Activated CD4-positive, alpha-beta T cell treated with anti-CD3 and anti-CD28 coated beads for 48 hours (primary cell): ENCODE measurements around the gene ARHGAP42.
"Not testable (repeated sequence)": the region's sequence is repeated elsewhere in the genome, so short reads cannot be mapped to it uniquely, and the experiment has no call there.

Experiments
- DNase-seq: peaks from one replicate; pipeline ENCODE4 v3.0.0-alpha.2; 2020

The ARHGAP42 gene

GRCh38 chr11:100687054-100687629, at the start of gene ARHGAP42:
Gene ARHGAP42 (plus strand): TSS chr11:100687288. CDS start chr11:100687679, 391 bp downstream.
- peak; percentile 47 for DNase-seq

DNA sequence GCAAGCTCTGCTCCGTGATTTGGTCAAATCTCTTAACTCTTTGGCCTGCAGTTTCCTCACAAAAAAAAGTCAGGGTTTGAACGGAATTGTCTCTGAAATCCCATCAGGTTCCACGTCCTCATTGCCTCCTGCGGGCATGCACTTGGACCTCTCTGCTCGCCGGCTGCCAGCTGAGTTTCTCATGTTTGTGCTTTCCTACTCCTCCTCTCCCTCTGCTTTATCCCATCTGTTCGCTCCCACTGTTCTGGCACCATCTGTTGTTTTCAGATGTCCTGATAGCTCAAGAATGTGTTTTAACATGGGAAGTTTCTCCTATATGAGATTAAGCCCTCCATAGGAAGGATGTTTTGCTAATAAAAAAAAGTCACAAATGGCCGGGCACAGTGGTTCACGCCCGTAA, 49.4 kb upstream of the ARHGAP42 start:
- DNase-seq: no peak

DNA sequence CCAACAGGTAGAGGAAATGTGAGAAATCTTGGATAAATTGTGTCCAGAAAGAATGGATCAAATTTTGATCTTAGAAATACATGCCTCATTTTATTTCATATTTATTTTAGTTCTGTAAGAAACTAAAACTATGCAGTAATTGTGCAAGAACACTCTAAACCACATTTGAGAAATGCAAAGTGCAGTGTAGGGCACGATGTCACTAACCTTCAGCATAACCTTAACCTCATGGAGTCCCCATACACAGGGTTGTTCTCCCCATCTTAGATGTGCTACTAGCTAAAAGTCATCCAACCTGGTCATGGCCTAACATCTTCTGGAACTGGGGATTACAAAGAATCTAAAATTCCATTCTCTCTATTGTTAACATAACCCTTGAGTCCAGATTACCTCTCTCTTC, 48.4 kb upstream of the ARHGAP42 start:
- DNase-seq: no peak

- DNase-seq: no peak
Observed at GRCh38 chr11:100639140-100639539, 47.9 kb upstream of the ARHGAP42 start.

DNA sequence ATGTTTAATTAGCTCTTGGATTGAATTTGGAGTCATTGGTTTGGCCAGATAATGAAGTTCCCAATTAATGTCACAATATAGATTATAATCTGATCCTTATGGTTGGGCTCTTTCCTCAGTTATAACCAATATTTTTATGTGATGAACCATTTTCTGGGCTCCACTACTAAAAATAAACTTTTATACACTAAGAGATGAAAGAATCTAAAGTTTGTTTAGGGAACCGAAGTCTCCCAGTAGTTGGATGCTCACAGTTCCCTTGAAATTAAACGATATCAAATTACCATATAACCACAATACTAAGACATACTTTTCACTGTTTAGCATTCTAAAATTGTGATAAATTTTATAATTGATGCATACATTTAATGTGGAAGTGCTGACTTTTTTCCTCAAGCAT, 47.0 kb upstream of the ARHGAP42 start:
- no peak for DNase-seq

DNA sequence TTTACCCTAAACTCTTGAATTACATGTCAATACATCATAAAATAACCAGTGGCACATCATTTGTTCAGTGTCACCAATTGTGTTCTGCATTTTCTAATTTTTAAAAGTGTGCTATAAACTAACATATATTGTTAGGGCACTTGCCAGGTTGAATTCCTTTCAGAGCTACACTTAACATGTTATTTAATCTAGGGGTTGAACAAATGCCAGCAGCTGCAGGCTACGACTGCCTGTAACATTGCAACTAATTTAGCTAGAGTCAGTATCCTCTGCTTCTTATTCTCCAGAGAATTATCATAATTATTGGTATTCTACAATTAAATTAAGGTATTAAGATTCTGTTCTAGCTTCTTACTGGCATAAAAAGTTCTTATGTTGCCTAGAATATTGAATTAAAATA, 46.4 kb upstream of the ARHGAP42 start:
- no peak for DNase-seq

- DNase-seq: no peak
Observed at GRCh38 chr11:100641456-100641855, 45.6 kb upstream of the ARHGAP42 start.

- no peak for DNase-seq
Observed at GRCh38 chr11:100646545-100646944, 40.5 kb upstream of the ARHGAP42 start.

- DNase-seq: no peak
Observed at GRCh38 chr11:100647861-100648260, 39.2 kb upstream of the ARHGAP42 start.

DNA sequence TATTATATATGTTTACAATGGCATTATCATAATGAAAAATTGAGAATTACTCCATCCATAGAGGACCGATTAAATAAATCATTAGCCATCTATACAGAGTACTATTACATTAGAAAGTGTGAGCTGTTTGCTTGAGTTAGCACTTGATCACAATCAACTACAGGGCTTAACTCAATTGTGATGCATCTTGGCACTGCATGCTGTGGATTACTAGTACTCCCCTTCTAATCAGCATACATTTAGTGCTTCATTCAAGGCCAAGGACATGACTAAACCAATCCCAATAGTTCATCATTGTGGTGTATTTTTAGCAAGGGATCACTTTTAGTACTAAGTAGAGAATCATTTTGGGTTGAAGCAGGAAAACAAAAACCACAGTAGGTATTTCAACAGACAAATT, 23.5 kb upstream of the ARHGAP42 start:
- no peak for DNase-seq

GRCh38 chr11:100663996-100664395, 23.1 kb upstream of the ARHGAP42 start:
- DNase-seq: no peak

DNA sequence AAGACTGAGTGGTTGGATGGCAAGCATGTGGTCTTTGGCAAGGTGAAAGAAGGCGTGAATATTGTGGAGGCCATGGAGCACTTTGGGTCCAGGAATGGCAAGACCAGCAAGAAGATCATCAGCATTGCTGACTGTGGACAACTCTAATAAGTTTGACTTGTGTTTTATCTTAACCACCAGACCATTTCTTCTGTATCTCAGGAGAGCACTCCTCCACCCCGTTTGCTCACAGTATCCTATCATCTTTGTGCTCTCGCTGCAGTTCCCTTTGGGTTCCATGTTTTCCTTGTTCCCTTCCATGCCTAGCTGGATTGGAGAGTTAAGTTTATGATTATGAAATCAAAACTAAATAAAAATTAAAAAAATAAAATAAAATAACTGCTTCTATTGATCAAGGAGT, 20.3 kb upstream of the ARHGAP42 start:
- not testable (repeated sequence) for DNase-seq

GRCh38 chr11:100667449-100667848, 19.6 kb upstream of the ARHGAP42 start:
- DNase-seq: no peak

GRCh38 chr11:100670140-100670539, 16.9 kb upstream of the ARHGAP42 start:
- no peak for DNase-seq

- DNase-seq: no peak
Observed at GRCh38 chr11:100671471-100671870, 15.6 kb upstream of the ARHGAP42 start.

DNA sequence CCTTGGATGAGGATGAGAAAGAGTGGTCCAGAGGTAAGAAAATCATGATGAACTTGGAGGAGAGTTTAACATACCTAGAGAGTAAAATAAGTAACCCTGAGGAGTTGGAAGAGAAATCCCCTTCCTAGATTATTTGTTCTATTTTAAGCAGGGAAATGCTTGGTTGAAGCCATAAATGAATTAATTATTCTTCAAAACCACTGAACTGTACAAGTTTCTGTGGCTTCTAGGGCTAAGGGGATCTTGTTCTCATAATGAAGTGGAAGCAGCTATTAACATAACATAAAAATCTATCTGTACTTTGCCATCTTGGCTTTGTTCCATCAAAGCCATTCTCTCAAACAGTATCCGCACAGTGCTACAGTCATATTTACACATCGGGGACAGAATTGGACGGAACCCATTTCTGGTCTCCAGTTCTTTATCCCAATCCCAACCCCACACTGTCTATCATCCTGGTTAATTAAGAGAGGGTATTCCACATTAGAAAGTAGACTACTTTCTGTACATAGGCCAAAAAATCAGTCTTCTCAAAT, 14.5 kb upstream of the ARHGAP42 start:
- DNase-seq: no peak

DNA sequence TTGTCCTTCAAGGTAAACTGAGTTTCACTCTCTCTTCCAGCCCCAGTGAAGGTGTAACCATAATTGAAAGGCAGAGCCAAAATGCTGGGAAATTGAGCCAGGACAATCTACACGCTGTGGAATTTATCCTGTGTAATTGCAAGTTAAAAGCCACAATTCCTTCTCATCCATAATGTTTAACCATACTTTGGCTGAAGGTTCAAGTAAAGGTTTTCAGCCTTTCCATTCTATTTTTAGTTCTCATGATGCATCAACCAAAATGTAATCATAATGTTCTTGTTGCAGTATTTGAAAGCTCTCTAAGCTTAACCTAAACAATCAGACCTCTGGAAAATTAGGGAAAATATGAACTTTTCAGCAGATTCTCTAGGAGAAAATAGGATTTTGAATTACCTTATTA, 14.0 kb upstream of the ARHGAP42 start:
- DNase-seq: no peak

- no peak for DNase-seq
Observed at GRCh38 chr11:100674212-100674611, 12.9 kb upstream of the ARHGAP42 start.

- no peak for DNase-seq
Observed at GRCh38 chr11:100675115-100675650, 11.9 kb upstream of the ARHGAP42 start.

DNA sequence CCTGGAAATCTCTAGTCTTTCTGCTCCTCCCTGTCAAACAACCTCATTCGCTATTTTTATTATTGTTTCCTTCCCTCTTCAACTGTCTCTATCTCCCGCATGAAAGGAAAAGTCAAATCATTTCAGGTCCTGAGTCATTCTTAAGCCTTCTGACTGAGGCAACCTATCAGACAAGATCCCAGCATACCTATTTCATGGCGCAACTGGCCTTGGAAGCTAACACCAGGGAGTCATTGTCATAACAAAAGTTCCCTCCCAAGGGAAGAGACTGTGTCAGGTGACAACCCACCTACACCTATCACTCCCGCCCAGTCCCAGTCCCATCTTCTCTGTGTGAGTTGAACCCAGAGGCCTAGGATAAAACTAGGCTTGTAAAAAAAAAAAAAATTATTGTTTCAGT, 10.2 kb upstream of the ARHGAP42 start:
- DNase-seq: no peak

GRCh38 chr11:100677796-100678195, 9.3 kb upstream of the ARHGAP42 start:
- DNase-seq: no peak

DNA sequence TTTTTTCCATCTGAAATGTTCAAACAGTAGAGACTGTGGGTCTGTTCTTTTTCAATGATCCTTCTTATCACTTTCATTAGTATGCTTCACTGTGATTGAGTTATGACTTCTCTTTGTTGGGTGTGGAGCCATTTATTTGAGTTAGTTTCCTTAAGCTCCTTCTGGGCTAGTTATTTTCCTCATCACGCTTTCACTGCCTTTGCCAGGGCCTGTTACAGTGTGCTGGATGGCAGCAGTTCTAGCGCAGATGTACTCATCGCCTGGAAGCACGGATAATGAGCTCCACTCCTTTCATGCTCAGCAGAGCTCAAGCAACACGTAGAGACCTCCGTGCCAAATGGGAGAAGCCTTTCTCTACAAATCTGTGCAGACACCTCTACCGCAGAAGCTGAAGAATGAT, 7.0 kb upstream of the ARHGAP42 start:
- no peak for DNase-seq

DNA sequence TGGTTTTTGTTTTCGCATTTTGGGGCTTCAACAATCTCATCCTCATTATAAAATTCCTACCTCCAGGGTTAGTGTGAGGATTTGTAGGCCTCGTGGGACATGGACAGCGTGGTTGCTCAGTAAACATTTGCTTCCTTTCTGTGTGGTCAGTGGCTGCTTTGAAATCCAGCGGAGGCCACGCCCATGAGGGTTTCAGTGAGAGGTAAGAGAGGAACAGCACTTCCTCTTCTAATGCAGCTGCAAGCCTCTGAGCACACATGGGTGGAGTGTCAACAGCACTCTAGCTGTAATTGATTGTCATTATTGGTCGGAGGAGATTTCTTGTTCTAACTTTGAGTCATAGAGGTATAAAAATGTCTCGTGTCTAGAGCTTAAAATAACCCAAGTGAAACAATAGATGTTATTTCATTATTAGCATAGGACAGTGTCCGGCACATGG, 6.0 kb upstream of the ARHGAP42 start:
- peak; percentile 4 for DNase-seq

DNA sequence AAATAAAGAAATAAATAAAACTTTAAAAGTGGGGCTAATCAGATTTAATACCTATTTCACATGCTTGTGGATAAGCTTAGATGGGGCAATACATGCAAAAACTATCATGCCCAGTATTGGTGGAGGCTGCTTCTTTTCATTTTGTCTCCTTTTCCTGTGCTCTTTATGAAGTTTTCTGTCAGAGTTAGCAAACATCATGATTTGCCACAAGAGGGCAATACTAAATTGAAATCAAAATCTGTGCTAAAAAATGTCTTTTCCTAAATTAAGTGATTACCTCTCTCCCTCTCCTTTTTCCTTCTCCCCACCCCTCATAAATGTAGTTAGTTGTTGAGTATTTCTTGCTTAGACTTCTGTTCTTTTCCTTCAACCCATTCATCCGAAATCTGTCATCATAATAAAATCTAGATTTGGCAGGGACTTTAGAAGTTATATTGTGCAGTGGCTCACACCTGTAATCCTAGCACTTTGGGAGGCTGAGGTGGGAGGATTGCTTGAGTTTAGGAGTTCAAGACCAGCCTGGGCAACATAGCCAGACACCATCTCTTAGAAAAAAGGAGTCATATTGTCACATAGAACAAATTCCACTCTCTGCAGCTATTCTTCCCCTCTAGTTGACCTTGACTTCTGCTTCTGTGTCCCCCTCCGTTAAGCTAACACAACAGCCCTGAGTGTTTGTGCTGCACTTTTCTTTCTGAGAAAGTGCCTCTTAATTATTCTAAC, 4.7 kb upstream of the ARHGAP42 start:
- no peak for DNase-seq
